NCI-H1105 (cell line): ENCODE results near the gene CLDN22.

ENCODE experiments used
- DNase-seq: peaks from one replicate; lab custom pipeline; 2025; lab: John Stamatoyannopoulos, UW

CLDN22 gene

DNA sequence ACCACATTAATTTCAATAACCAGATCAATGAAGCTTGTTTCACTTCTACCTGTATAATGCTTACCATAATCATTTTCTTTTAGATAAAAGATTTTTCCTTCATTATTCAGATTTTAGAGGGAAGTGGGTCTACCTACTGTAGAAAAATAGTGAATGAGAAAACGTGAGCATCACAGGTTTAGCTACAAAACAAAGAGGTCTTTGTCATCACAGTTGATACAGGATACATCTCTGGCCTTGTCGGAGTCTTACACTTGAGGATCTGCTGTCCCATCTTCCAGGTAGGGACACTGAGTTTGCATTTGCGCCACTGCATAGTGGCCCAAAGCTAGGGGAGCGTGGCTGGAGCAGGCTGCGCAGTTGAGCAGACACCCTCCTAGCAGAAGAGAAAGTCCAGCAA lies 1.4 kb upstream of the CLDN22 start:
- no peak for DNase-seq

DNA sequence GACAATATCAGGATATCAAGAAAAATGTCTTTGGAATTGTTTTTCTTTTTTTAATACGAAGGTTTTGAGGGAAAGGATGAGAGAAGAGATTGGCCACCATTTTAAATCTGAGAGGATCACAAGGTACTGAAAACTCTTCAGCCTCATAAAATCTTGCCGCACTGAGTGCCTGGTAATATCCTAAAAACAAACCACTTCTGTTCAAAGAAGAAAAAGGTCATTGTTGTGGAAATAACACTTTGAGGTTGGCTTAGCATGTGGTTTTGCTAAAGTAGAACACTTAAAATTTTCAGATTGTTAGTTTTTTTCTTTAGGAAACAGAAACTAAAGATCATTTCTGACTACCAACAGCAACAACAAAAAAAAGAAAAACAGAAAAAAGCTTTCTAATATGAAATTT lies 1.0 kb upstream of the CLDN22 start:
- no peak for DNase-seq

DNA sequence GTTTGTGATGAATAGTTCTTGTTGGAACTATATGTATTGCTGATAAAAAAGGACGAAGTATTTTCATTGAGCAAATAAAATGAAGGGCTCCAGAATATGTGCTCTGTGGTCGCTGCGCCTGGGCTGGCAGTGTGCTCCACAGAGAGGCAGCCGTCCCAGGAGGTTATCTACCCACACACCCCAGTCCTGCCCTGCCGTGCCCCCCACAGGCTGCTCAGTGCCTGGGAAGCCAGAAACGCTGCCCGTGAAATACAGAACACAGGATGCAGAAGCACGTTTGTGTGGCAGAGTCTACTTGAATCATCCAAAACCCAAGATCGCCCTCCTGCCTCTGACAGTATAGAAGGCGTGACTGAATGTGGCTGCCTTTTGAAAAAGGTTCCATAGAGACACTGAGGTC lies 1.4 kb downstream of the CLDN22 start:
- no peak for DNase-seq

DNA sequence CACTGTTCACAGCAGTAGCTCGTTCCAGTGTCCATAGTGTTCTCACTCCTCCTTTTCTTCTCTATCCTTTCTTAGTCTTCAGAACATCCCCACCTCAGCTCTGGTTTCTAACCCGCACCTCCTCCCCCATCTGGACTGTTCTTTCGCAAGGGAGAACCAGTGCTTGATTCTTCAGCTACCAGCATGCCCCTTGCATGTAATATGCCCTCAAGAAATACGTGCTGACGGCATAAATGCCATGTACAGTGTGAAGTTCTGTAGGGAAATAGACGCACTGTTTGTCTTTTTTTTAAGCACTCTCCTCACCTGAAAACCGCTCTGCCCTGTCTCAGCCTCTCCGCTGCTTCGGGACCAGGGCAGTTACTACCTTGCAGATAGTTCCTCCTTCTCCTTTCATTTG lies 5.3 kb downstream of the CLDN22 start:
- DNase-seq: no peak

DNA sequence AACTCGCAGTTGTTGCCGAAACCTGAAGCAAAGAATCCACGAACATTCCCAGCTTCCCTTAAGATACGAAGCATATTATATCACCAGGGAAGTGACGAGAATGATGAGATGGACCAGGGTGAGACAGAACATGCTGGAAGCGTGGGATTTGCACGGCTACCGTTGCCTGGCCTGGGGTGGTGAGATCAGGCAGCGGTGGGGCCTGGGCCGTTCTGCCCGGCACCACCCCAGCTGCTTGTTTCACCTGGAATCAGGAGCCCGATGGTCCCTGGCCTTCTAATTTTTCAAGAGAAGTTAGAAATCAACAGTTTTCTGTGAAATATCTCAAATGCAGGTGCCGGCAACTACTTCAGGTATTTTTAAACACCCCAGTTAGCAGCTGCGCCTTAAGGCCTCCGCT lies 5.7 kb downstream of the CLDN22 start:
- DNase-seq: no peak

DNA sequence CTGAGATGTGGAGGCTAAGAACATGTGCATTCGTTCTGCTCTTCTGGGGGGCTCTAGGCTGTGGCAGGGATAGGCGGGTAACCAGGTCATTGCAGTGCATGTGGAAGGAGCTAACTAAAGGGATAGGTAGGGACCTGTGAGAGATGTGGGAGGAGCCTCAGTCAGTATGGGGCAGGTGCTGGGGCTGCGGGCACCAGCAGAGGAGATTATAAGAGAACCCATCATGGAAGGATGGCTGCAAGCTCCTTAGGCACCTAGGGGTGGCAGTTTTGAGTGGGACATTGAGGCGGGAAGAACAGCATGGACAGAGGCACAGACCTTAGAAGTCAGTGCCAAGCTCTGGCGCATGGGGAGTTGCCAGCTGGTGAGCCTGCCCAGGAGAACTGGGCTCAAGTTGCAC lies 7.2 kb downstream of the CLDN22 start:
- no peak for DNase-seq

DNA sequence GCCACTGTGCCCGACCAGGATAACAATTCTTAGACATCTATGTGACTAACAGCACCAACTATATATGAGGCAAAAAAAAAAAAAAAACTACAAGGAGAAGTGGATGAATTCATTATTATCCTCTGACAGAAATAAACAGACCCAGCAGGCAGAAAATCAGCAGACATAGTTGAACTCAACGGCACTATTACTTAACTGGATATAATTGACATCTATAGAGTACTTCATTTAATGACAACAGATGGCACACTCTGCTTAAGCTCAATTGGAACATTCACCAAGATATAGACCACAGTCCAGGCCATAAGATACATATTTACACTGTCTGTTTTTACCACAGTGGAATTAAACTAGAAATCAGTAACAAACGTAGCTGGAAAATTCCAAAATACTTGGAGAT lies 13.3 kb downstream of the CLDN22 start:
- DNase-seq: no peak

DNA sequence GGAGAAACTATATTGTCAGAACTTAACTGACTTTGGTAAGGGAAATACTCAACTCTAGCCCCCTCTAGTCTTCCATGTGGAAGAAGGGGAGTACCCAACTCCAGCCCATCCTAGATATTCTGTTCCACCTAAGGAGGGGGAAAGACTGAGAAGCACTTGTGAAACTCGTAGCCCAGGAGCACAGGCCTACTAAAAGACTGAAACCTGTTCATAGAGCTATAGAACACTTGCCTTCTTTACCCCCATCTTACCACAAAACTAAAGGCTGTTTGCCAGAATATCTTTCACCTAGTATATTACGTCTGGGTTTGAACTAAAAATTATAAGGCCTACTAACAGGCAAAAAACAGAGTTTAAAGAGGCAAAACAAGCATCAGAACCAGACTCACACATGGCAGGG lies 15.5 kb downstream of the CLDN22 start:
- no peak for DNase-seq

DNA sequence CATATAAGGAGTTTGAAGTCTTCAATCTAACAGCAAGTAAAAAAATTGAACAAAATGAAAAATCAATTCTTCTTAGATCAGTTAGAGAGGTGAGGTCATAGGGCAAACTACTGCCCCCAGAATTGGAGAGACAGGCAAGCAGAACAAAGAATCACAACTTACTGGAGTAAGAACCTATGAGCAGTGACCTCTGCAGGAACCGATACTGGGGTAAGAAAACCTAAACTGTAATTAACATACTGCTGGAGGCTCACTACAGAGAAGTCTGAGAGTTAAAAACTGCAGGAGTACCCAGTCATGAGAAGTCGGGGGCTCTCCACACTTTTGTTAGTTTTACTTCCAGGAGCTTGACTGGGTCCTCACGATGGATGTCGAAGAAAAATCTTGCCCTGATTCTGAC lies 16.0 kb downstream of the CLDN22 start:
- DNase-seq: no peak

DNA sequence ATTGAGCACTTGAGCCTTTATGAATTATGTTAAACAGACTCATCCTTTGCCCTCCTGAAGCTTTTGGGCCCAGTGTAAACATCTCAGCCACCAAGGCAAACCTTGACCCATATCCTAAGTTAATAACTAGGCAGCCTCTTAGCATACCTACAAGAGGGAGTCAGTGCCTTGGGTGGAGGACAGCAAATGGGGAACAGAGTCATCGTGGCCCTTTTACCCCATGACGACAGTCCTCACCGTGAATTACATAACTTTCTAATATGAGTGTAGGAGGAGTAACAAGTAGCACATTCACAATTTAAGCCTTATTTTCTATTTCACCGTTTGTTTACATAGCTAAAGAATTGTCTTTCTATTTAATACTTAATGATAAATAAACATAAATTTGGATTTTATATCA lies 16.8 kb downstream of the CLDN22 start:
- no peak for DNase-seq

DNA sequence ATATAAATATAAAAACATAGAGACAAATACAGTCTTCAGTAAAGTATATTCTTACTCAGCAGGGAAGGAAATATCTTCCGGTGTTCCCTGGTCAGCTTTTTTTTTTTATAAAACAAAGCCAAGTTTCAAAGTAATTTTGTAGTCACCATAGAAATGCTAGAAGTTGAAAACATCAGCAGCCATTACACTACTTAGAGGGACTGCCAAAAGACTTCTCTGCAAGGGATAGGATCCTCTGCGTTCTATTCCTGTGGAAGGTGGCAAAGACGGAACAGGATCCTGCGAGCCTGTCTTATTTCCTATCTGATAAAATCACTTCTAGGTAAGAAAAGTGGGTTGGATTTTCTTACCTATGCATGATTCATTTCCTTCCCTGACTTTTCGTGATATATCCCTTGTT lies 19.4 kb downstream of the CLDN22 start:
- no peak for DNase-seq

DNA sequence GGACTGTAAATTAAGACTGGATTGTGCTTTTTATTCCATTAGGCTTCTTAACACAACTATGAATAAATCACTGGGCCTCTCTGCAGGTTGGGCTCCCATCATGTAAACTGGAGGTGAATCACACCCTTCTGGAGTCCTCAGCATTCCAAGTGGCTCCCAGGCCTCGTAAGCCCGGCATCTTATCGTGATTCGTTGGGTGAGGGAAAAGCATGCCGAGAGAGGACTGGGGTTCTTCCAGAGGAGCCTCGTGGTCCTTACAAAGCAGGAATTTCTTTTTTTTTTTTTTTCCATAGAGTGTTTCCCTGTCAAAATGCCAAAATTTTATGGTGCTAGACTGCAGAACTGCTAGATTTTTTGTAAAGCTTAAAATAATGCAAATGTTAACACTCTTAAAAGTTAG lies 20.0 kb downstream of the CLDN22 start:
- no peak for DNase-seq

DNA sequence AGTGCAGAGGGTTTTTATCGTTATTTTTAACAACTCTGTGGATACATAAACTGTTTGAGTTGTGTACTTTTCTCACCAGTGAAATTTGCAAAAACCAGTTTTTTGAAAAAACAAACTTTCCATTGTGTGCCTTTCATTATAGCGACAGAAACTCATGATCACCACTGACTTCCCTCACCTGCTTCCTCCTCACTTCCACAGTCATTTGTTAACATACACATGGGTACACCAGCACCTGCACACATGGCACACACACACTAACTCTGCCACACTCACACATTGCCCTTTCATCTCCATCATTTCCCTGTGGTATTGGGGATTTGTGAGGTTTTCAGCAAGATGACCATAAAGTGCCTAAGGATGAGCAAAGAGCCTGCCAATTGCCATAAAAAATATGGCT lies 20.6 kb downstream of the CLDN22 start:
- DNase-seq: no peak

DNA sequence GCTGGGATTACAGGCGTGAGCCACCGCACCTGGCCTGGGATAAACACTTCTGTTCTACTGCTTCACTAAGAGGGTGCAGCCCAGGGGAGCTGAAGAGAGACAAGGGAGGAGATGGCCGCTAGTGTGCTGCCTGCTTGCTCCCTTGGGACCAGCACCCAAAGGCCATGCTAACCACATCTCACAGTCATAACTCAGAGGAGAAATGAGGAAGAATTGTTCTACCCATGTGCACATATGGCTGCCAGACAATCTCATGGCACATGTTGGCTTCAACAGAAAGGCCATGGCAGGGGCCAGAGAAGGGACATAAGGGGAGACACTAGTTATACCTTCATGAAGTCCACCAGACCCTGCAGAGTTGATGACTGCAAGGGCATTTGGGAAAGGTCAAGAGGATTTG lies 22.4 kb downstream of the CLDN22 start:
- no peak for DNase-seq

DNA sequence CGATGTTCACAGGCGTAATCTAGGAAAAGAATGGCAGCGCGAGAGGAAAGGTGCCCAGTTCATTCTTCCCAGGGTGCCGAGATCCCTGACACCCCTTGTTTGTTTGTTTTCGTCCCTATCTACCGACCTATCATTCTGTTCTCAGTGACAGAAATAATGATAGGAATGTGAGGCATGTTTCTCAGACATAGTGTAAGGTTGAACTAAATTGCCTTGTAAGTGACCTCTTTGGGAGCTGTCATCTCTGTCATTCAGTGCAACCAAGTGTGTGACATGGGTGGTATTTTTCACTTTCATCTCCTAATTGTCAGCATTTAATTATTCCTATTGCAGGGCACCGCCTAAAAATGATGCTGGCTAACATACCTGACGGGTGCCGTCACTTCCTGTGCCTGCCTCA lies 24.4 kb downstream of the CLDN22 start:
- DNase-seq: no peak

DNA sequence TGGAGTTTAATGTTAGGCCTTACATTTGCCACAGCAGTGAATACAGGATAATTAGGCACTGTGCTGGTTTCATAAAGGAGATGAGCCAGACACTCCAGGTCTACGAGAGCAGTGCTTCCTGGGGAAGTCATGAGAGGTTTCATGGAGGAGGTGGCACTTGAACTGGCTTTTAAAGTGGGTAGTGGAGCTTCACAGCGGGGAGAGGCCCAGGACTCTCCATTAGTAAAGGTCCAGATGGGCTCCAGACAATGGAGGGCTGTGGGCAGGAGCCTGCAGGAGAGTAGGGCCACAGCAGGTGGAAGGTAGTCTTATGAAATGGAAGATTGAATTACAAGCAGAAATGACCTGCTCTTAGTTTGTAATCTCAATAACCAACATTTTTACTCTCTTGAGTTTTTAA lies 29.0 kb downstream of the CLDN22 start:
- no peak for DNase-seq

DNA sequence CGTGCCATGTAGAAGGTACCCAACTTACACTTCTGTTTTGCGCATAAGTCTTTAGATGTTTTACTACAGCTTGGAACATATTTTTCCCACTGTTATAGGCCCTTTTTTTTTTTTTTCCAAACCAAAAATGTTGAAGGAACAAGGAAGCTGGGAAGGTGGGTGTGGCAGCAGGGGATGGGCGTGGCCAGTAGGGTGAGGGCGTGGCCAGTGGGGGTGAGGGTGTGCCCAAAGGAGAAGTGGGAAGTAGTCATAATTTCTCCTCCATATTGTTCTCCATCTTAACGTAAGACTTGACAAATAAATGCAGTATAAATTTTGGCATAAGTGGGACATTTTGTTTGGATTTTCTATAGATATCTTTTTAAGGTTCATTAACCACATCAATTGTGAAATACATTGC lies 30.4 kb downstream of the CLDN22 start:
- no peak for DNase-seq

DNA sequence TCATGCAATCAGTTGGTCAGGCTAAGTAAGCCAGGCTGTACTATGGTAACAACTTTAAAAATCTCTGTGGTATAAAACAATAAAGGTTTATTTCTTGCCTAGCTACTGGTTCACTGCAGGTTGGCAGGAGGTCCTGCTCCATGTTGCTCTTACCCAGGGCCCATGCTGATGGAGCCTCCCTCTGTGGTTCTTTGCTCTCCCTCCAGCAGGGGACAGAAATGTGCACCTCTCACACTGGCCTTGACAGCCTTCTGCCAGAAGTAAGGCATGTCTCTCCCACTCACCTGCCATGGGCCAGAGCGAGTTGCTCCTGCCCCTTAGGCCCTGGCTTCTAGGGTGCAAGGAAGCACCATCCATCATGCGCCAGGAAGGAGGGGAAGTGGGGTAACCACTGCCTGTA lies 31.1 kb downstream of the CLDN22 start:
- DNase-seq: no peak

DNA sequence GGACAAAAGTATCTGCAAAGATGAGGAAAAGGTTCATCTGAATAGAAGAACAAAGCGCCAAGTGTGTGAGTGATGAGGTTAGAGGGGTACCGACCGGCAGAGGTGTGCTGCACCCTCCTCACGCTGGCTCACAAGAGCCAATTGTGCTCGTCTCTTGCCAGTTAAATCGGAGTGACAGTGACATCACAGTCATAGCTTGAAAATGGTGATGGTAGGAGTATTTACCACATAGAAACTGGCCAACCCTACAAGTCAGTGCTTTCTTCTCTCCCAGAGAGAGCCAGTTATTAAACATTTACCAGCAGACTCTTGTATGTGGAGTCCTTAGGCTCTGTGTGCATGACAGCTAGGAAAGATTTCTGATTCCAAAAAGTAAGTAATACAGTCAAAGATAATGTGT lies 32.4 kb downstream of the CLDN22 start:
- no peak for DNase-seq

DNA sequence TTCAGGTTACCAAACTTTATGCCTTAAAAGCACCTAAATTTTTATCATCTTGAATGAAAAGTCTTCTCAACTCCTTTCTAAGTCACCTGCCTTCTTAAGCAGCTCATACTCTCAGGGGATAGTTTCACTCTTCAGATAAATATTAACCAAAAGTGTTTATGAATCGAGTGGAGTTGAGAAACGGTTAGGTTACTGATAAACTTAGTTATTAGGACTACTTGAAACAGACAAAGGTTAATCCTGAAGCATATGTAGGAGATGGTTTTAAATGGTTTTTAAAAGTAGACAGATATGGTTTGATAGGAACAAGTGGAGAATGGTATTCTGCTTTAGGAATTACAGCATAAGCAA lies 32.8 kb downstream of the CLDN22 start:
- no peak for DNase-seq

DNA sequence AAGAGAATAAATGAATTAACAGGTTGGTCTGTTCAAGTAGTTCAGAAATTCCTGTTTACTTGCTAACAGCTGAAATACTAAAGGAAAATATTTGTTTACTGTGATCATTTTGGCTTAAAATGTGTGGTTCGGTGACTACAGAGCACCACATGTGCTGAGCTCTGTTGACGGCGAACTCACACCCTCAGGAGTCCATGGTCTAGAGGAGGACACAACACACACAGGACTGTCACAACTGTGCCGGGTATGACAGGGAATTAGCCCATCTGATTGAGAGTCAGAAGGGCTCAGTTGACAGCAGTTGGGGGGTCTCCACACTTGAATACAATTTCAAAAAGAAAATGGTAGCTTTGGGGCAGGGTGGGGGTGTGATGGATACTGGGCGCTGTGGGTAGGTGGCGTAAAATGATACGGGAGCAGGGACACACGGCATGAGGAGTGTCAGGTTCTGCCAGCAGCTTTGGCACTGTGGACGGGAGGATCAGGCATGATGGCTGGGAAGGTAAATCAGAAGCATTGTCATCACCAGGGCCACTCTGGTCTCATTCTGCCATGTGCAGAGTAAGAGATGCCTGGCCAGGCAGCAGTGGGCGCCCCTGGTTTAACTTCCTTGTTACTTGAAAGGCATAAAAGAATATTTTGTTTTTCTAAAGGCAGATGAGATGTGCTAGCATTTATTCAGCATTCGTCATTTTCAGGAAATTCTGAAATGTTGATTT lies 33.3 kb downstream of the CLDN22 start:
- DNase-seq: no peak

DNA sequence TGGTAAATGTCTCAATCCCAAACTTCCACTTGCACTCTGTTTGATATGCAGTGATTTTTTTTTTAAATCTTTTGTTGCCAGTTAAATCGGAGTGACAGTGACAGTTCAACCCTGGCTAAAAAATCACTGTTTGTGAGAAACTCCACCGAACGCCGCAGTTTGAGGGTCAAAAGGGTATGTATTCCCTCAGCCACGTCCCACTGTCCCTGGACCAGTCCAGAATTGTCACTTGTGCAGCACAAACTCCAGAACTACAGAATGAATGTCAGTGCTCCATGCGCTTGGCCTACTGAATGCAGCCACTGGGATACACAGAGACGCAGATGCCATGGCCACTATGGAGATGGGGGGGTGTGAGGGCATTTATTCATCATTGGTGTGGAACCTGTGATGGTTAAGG lies 34.2 kb downstream of the CLDN22 start:
- DNase-seq: no peak

DNA sequence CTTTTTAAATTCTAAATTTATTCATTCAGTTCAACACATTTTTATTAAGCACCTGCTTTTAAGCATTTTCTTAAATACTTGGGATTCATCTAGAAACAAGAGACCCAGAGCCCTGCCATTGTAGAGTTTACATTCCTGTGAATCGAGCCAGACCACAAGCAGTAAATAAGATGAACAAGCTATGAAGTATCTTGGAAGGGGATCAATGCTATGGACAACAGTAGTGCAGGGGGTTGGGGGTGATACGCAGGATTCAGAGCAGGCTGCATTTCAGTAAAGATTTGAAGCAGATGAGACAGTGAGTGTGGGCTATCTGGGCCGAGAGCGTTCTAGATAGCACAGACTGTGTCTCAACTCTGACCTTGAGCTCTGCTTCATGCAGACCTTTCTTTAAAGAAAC lies 35.1 kb downstream of the CLDN22 start:
- no peak for DNase-seq

DNA sequence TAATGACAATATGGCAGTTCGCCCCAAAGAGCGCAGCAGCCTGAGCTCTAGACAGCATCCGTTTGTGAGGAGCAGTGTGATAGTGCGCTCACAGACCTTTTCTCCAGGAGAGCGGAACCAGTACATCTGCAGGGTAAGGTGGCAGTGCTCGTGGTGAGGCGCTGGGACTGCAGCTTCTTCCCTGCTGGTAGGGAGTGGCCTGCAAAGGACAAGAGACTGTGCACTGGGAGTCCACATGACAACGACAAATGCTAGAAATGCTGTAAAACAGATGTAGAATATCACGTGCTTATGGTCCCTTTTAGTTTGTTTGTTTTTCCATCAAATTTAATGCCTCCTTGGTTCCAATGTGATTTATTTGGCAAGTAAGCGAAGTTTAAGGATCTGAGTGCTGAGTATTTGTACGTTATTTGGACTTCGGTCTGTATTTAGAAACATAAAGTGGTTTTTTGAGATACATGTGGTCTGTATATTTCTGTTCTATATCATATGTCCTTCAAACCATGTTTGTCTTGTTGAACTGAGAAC lies 35.8 kb downstream of the CLDN22 start:
- no peak for DNase-seq

DNA sequence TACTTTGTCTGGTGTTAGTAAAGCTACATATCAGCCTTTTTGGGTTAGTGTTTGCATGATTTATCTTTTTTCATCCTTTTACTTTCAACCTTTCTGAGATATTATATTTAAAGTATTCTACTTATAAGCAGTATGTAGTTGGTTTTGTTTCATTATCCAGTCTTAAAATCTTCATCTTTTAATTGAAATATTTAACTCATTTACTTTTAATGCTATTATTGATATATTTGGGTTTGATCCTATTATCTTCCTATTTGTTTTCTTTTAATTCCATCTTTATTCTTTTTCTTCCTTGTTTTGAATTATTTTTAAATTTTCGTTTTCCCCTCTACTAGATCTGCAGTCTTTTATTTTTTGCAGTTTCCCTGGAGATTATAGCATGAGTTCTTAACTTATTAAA lies 44.0 kb downstream of the CLDN22 start:
- no peak for DNase-seq
